HG03342 (cell line): ENCODE measurements around the gene RPS6KA4.
"Not testable (repeated sequence)": the region's sequence is repeated elsewhere in the genome, so short reads cannot be mapped to it uniquely, and the experiment has no call there.

Source experiments
- ATAC-seq: cut with Tn5 transposase; IDR thresholded peaks from one replicate; pipeline ENCODE4 v1.9.1; 2021; ENCODE audit warnings: mild to moderate bottlenecking, moderate library complexity; ENCODE audit not compliant: unreplicated experiment

Gene RPS6KA4

DNA sequence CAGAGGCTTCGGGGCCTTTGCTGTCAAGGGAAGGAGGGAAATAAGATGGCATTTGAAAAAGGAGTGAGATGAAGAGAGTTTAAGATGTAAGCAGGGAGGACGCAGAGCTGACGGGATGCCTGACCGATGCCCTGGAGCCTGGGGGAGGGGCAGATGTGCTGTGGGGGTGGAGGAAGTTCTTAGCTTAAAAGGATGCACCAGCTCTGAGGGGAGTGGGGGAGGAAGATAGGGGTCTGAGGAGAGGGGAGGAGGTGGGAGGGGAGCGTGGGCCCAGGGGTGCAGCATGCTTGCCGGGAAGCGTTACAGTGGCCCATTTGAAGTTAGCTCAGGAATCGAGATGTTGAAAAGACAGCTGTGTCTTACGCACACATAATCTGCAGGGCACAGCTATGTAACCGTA lies 56.3 kb downstream of the RPS6KA4 start:
- ATAC-seq: no peak

GRCh38 chr11:64415996-64416728 lies 57.2 kb downstream of the RPS6KA4 start:
- no peak for ATAC-seq

DNA sequence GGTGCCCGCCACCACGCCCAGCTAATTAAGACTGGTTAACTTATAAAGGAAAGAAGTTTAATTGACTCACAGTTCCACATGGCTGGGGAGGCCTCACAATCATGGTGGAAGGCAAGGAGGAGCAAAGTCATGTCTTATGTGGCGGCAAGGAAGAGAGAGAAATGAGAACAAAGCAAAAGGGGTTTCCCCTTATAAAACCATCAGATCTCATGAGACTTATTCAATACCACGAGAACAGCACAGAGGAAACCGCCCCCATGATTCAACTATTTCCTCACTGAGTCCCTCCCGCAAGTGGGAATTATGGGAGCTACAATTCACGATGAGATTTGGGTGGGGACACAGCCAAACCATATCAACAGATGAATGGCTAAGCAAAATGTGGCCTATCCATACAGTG lies 59.3 kb downstream of the RPS6KA4 start:
- ATAC-seq: not testable (repeated sequence)

DNA sequence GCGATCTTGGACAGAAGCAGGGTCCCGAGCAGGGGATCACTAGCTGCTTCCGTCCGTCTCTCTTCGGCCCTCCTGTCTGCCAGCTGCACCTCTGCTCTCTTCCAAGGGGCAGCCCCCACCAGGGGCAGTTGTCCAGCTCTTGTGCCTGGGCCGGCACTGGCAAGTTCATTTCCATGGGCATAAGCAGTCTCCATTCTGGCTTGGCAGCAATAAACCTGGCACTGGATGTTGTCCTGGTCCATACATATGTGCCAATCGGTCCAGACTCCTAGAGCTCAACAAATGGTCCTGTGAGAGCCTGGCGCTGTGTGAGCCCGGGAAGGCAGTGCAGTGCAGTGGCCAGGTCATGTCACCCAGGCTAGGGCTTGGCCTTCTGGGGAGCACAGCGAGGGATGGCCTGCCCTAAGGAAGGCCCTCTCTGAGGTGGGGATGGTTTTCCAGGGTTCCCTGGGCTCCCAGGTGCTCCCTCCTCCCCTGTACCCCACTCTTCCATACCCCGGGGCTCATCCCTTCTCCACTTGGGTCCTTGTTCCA lies 60.4 kb downstream of the RPS6KA4 start:
- ATAC-seq: no peak

DNA sequence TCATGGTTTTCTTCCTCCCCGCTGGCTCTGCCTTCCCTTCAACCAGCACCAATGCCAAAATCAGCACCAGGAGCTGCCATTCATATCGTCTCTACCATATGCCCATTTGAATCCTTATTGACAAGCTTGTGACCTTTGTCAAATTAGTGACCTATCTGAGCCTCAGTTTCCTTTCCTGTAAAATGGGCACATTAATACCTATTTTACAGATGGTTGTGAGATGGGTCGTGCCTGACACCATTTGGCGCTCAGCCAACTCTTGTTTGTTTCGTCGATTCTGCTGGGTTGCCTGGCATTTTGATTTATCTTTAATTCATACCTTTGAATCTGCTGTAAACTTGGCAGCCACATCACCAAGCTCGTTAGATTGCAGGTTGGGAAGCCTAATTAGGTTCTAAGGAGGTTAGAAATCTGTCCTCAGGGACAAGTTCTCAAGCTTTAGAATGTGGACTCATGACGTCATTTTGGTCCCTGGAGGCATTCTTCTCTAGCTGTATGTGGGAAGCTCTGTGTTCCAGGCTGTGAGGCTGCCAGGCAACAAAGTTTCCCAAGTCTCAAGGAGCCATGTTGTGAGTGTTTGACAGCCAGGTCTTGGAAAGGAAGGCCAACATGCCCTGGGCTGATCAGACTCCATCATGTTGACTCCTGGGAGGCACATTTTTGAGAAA lies 61.0 kb downstream of the RPS6KA4 start:
- no peak for ATAC-seq
